HG03280 (cell line): ENCODE measurements around the gene GSTT2B.
"Not testable (repeated sequence)": the region's sequence is repeated elsewhere in the genome, so short reads cannot be mapped to it uniquely, and the experiment has no call there.

ENCODE experiments used
- ATAC-seq: cut with Tn5 transposase; IDR thresholded peaks from one replicate; pipeline ENCODE4 v1.9.1; 2021; ENCODE audit warnings: mild to moderate bottlenecking, moderate library complexity; ENCODE audit not compliant: unreplicated experiment

GSTT2B gene

DNA sequence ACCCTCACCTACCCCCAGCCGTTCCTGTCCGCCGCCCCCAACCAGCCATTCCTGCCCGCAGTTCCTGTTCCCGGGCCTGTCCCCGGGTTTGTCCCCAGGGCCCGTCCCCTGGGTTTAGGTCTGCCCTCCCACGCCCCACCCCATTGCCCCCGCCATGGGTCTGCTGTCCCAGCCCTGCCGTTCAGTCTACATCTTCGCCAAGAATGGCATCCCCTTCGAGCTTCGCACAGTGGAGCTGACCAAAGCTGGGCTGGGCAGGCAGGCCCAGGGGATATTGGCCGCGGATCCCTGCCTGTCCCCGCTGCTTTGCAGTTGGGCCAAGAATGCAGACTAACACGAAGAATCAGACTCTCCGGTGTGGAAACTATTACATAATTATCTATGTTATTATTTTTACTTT lies 11.2 kb downstream of the GSTT2B start:
- ATAC-seq = not testable (repeated sequence)

GRCh38 chr22:23947391-23947790 lies 13.6 kb downstream of the GSTT2B start:
- ATAC-seq = not testable (repeated sequence)

GRCh38 chr22:23940166-23940565 lies 20.8 kb downstream of the GSTT2B start:
- ATAC-seq = not testable (repeated sequence)

- no peak for ATAC-seq
Measured at GRCh38 chr22:23939017-23939357, 22.0 kb downstream of the GSTT2B start.

- no peak for ATAC-seq
Measured at GRCh38 chr22:23938328-23939016, 22.5 kb downstream of the GSTT2B start.

DNA sequence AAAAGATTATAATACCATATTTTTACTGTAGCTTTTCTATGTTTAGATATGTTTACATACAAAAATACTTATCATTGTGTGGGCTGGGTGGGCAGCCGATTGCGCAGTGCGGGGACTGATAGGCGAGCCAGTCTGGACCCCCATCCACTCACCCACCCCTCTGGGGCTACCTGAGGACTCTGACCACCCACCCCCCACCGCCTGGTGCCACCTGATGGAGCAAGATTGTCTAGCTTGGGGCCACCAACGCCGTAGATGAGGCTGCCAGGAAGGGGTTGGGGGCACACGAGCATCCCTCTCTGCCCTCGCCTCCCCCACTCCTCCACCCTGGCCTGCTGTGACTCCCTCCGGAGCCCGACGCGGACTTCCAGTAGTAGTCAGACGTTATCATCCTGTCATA lies 34.4 kb downstream of the GSTT2B start:
- ATAC-seq = no peak

DNA sequence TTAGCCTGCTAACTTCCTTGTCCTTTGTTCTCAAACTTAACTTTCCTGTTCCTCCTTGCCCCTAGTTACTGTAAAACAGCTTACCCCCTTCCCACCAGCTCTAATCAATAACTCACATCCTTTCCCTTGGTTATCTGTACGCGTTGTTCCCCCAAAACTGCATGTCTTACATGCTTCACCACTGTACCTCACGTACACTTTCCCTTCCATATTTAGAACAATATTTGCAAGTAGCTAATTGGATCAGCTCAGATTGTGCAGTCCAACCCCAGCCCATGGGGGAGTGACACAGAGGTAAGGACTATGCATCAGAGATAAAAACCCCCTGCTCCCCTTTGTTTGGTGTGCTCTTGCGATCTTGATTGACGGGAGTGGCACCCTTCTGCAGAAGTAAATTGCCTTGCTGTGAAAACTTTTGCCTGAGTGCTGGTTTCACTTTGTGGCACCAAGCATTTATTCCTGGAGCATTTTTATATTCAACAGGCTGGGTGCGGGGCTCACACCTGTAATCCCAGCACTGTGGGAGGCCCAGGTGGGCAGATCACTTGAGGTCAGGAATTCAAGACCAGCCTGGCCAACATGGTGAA lies 35.9 kb downstream of the GSTT2B start:
- no peak for ATAC-seq

DNA sequence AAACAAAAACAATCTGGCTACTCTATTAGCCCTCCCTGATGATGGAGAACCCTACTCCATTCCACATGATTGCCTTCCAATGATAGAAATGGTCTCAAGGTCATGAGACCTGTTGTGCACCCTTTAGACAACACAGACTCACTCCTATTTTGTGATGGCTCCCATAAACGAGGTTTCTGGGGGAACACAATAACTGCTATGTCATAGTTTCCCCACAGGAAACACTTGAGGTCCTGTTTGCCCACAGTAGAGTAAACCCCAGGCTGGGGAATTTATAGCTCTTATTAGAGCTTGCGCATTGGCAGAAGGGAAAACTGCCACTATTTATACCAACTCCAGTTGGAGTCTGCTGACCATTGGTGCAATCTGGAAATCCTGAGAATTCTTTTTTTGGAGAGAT lies 38.1 kb downstream of the GSTT2B start:
- ATAC-seq = no peak

- ATAC-seq = not testable (repeated sequence)
Measured at GRCh38 chr22:23921586-23922201, 39.3 kb downstream of the GSTT2B start.

DNA sequence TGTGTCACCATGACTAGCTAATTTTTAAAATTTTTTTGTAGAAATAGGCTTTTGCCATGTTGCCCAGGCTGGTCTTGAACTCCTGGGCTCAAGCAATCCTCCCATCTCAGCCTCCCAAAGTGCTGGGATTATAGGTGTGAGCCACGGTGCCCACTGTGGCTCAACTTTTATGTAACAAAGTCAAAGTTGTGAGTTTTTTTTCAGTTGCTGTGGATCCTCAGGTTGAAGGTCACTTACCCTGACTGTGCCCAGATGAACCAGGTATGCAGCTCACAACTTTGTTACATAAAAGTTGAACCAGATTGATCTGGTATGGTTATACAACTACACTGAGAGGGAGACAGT lies 40.8 kb downstream of the GSTT2B start:
- not testable (repeated sequence) for ATAC-seq

DNA sequence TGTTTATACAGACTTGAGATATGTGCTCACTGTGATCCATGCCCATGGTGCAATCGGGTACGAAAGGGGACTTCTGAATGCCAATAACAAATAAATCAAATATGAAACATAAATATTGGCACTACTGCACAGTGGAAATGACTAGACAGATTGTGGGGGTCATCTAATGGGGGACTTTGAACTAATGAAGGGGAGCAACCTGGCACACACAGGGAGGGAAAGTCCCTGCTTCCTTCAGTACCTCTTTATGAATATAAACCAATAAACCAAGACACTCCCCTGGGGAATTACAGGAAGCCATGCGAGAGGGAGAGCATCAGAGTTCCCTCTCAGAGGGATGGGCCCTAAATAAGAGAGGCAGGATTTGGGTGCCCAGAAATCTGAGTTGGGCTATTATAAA lies 45.7 kb downstream of the GSTT2B start:
- ATAC-seq = no peak

GRCh38 chr22:23913661-23914353 lies 47.2 kb downstream of the GSTT2B start:
- peak; percentile 97 for ATAC-seq

DNA sequence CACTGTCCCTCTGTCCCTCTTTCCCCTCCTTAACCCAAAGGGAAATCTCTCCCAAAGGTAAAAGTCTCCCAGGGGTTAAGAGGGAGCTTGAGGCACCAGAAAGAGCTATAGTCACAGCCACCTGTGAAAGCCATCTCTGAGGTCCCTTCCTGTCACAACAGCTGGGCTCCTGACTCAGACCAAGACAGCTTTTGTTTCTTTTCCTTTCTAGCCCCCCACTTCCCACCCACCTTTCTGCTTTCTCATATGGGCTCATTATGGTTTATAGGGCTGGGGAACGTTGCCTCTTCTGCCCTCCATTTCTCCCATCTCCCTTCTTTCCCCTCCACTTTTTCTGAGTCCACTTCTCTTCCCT lies 47.7 kb downstream of the GSTT2B start:
- no peak for ATAC-seq

GRCh38 chr22:23912293-23912903 lies 48.6 kb downstream of the GSTT2B start:
- no peak for ATAC-seq

- ATAC-seq = no peak
Measured at GRCh38 chr22:23911318-23911980, 49.5 kb downstream of the GSTT2B start.

- ATAC-seq = no peak
Measured at GRCh38 chr22:23910496-23911190, 50.4 kb downstream of the GSTT2B start.

DNA sequence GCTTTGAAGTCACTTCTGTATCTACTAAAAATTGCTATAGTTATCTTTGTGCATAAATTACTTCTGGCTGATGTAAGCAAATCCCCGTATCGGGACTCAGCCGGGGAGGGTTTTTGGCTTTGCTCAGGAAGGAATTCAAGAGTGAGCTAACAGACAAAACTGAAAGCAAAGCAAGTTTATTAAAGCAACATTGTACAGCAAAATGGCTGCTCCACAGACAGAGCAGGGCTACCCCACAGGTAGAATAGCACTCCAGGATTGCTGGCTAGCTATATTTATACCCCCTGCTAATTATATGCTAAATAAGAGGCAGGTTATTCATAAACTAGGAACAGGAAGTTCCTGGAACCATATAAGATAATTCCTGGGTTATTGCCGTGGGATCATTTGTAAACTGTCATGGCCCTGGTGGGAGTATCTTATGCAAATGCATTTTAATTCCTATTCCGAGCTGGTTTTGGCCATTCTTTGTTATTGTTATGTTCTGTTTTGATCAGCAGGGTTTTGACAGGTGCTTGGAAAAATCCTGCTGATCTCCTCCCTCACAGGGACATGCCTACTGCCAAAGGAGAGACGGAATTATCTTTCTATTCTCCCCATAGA lies 51.6 kb downstream of the GSTT2B start:
- no peak for ATAC-seq

DNA sequence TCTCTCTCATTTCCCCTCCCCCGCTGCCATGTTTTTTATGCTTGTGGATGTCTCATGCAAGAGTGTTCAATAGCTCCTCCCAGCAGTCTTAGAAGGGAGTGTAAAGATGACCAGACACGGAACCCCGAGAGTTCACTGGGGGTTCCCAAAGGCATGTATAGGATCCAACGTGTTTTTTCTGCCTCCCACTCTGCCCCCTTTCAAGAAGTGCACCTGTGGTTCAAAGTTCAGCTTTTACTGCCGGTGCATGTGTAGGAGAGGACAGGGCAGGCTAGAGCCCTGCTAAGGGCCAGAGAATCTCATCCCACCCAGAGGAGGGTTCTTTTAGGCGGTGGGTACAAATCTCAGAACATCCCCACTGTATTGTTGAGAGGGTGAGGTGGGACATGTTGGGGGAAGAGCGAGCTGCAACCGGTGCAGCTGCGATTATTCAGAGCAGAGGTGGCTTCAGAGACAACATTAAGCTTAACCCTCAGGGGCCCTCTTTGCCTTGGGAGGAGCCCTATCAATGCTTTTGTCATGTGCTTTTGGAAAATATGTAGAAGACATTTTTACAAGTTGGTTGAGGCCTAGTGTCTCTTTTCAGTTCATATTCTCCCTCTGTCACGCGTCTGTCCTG lies 52.3 kb downstream of the GSTT2B start:
- no peak for ATAC-seq

GRCh38 chr22:23907423-23907822 lies 53.6 kb downstream of the GSTT2B start:
- ATAC-seq = not testable (repeated sequence)
